GM06990 (cell line): ENCODE data around the gene PLAC9.

Source experiments
- DNase-seq: peaks from one replicate; pipeline ENCODE4 v3.0.0-alpha.2; 2011; ENCODE audit not compliant: insufficient read length; ENCODE audit errors: extremely low read depth
- H3K27me3 ChIP-seq: replicated peaks from 2 replicates; pipeline ENCODE4 v1.6.0; 2011; ENCODE audit warnings: low read length; ENCODE audit not compliant: control insufficient read depth, insufficient read depth
- H3K36me3 ChIP-seq: 2 replicates; pipeline ENCODE4 v1.5.1; 2011; ENCODE audit warnings: low read length; ENCODE audit not compliant: control insufficient read depth, insufficient read depth
- H3K4me3 ChIP-seq: replicated peaks from 2 replicates; pipeline ENCODE4 v1.5.1; 2011; ENCODE audit warnings: low read depth, mild to moderate bottlenecking, control low read depth, low read length
- TF ChIP-seq, protein P1 (sequence below): IDR thresholded peaks from 2 replicates; pipeline ENCODE4 v1.5.1; 2011; ENCODE audit warnings: low read length, control low read depth, mild to moderate bottlenecking, inconsistent platforms; ENCODE audit not compliant: insufficient read depth, poor library complexity, severe bottlenecking

PLAC9 gene

DNA sequence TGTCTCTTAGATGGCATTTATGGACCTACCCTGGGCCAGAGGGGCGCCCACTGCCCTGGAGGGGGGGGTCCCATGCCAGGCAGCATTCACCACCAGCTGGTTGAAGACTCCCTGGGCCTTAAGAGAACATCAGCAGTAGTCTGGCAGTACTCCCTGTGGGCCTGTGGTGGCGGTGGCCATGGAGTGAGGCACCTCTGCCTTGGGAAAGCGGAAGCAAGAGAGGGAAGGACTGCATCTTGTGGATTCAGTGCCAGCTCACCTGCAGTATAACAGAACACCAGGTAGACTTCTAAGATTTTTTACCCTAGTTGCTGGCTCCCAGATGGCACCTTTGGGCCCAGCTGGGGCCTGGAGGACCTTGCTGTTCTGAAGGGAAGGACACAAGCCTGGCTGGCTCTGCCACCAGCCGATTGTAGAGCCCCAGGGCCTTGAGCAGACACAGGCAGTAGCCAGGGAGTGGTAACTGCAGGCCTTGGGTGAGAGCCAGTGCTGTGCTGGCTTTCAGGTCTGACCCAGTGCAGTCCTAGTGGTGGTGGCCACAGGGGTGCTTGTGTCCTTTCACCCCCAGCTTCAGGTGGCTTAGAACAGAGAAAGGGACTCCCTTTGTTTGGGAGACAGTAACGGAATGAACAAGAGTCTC lies 15.8 kb downstream of the PLAC9 start:
- peaks cover 2% of the 10 kb centered on the region; the same call in 1 of the 2 replicates for H3K36me3 ChIP-seq
- TF ChIP-seq, protein P1, sequence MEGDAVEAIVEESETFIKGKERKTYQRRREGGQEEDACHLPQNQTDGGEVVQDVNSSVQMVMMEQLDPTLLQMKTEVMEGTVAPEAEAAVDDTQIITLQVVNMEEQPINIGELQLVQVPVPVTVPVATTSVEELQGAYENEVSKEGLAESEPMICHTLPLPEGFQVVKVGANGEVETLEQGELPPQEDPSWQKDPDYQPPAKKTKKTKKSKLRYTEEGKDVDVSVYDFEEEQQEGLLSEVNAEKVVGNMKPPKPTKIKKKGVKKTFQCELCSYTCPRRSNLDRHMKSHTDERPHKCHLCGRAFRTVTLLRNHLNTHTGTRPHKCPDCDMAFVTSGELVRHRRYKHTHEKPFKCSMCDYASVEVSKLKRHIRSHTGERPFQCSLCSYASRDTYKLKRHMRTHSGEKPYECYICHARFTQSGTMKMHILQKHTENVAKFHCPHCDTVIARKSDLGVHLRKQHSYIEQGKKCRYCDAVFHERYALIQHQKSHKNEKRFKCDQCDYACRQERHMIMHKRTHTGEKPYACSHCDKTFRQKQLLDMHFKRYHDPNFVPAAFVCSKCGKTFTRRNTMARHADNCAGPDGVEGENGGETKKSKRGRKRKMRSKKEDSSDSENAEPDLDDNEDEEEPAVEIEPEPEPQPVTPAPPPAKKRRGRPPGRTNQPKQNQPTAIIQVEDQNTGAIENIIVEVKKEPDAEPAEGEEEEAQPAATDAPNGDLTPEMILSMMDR: no peak
- no peak overlapping the region for H3K4me3 ChIP-seq
- no peaks in the 10 kb centered on the region for H3K27me3 ChIP-seq
- DNase-seq: no peak

DNA sequence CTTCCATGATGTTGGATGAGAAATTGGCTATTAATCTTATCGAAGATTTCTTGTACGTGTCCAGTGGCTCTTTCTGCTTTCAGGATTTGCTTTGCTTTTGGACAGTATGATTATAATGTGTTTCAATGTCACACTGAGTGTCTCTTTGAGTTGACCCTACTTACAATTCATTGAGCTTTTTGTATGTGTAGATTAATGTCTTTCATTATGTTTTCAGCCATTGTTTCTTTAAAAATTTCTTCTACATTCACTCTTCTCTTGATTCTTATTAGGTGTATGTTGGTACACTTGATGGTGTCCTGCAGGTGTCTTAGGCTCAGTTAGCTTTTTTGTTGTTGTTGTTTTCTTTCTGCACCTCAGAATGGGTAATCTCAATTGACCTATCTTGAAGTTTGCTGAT lies 16.6 kb downstream of the PLAC9 start:
- TF ChIP-seq, protein P1: no peak
- Histone ChIP-seq H3K36me3 (peaks cover 6% of the 10 kb centered on the region), H3K4me3 (no peak overlapping the region), H3K27me3 (no peaks in the 10 kb centered on the region)
- no peak for DNase-seq

DNA sequence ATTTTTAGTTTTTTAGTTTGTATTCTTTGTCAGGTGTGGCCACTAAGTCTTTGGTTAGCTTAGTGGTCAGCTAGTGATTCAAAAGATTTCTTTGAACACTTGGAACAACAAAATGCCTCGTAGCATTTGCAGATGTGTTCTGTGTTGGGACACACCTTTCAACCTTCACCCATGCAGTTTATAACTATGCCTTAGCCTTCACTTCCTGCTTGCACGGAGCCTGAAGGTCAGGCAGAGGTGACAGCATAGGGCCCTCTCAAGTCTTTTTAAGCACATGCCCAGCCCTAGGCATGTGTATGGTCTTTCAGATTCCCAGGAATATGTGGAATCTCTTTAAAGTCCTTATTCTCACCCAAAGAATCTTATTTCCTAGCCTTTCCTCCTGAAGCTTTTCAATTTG lies 17.6 kb downstream of the PLAC9 start:
- no peaks in the 10 kb centered on the region for H3K27me3 ChIP-seq
- H3K36me3 ChIP-seq: peaks cover 10% of the 10 kb centered on the region
- TF ChIP-seq, protein P1: no peak
- no peak for DNase-seq
- H3K4me3 ChIP-seq: no peak overlapping the region

DNA sequence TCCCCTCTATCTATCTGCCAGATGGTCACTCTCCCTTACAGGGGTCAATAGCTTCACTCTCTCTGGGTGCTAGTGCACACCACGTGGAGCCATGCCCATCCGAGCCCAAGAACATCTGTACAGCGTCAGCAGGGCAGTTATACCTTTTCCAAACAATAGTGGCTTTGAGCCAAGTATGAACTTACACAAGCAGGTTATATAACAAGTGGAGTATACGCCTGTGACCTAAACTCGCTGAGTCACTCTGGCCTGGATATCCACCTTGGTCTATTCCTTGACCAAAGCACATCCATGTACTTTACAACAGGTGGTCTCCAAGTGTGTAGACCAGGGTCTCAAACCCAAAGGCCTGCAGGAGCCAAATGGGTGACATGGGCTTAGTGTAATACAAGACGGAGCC lies 20.3 kb downstream of the PLAC9 start:
- H3K27me3 ChIP-seq: no peaks in the 10 kb centered on the region
- DNase-seq: no peak
- H3K36me3 ChIP-seq: peaks cover 16% of the 10 kb centered on the region
- TF ChIP-seq, protein P1: no peak
- no peak overlapping the region for H3K4me3 ChIP-seq

DNA sequence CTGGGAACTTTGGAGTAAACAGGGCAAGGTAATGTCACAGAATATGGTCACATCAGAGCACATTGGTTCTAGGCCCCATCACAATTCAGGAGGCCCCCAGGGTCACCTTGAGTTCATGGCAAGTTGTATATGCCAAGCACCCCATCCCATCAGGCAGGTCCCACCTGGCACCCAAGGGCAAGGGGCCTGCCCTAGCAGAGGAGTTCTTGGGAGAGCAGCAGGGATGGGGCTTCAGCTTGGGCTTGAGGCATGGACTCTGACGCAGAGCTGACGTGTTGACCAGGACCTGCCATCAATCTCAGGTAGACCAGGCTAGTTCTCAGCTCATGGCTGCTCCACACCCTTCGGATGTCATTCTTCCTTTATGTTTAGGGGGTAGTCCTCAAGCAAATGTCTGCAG lies 20.9 kb downstream of the PLAC9 start:
- TF ChIP-seq, protein P1: no peak
- DNase-seq: no peak
- H3K4me3 ChIP-seq: no peak overlapping the region
- H3K36me3 ChIP-seq: peaks cover 22% of the 10 kb centered on the region
- no peaks in the 10 kb centered on the region for H3K27me3 ChIP-seq

DNA sequence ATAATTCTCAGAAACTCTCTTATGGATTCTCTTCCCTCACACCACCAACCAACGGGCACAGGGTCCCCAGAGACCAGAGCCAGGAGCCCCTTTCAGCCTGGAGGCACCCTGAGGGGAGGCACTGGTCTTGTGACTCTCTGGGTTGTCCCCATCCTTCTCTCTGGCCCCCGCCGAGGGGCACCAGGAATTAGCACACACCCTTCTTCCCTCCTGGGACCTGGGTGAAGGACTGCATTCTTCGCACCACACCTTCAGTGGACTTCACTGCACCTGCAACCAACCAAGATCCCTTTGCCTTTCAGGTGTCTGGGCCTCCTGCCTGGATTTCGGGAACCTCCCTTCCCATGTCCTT lies 22.1 kb downstream of the PLAC9 start:
- DNase-seq: no peak
- Histone ChIP-seq H3K27me3 (no peaks in the 10 kb centered on the region), H3K36me3 (peaks cover 29% of the 10 kb centered on the region), H3K4me3 (no peak overlapping the region)
- TF ChIP-seq, protein P1: no peak
